H1 (cell line): ENCODE data around the gene VEGFC. TPM values are rescaled to one million over a fixed set of nuclear protein-coding genes. Genes with fewer than 3 reads are reported as not detected.

Experiments used
- ATF3 ChIP-seq: IDR thresholded peaks from 2 replicates; pipeline ENCODE4 v1.6.1; 2011; ENCODE audit warnings: low read depth, mild to moderate bottlenecking, low read length; ENCODE audit not compliant: insufficient read depth
- CHD7 ChIP-seq: fragments of 300-600 bp; sonication (generic); IDR thresholded peaks from 2 replicates; pipeline ENCODE4 v1.7.1; 2012; ENCODE audit warnings: low read length, moderate library complexity, mild to moderate bottlenecking, inconsistent platforms; ENCODE audit not compliant: insufficient replicate concordance
- CREB1 ChIP-seq: IDR thresholded peaks from 2 replicates; pipeline ENCODE4 v1.6.1; 2012; ENCODE audit warnings: inconsistent platforms
- CTBP2 ChIP-seq: IDR thresholded peaks from 2 replicates; pipeline ENCODE4 v1.7.0; 2011; ENCODE audit warnings: borderline replicate concordance, mild to moderate bottlenecking, moderate library complexity, mixed read lengths, low read length; ENCODE audit not compliant: insufficient read depth, insufficient read length
- HDAC6 ChIP-seq: IDR thresholded peaks from one replicate; pipeline ENCODE4 v1.7.1; 2012; ENCODE audit warnings: low read depth, mild to moderate bottlenecking, inconsistent platforms, low read length, moderate library complexity
- KDM4A ChIP-seq: IDR thresholded peaks from one replicate; pipeline ENCODE4 v1.7.1; 2012; ENCODE audit warnings: low read depth, mild to moderate bottlenecking, moderate library complexity, low read length, inconsistent platforms; ENCODE audit not compliant: severe bottlenecking
- POLR2A ChIP-seq, 2 experiments: IDR thresholded peaks; 1 replicate in 1 of 2; 2 replicates in 1 of 2; pipeline ENCODE4 v1.6.1; 2011; ENCODE audit warnings: low read depth in 2 of 2, low read length in 2 of 2, mild to moderate bottlenecking in 2 of 2; ENCODE audit errors: control extremely low read depth in 1 of 2
- SP2 ChIP-seq: IDR thresholded peaks from 2 replicates; pipeline ENCODE4 v1.6.1; 2012; ENCODE audit warnings: mild to moderate bottlenecking, low read length, inconsistent platforms
- TAF1 ChIP-seq: IDR thresholded peaks from 2 replicates; pipeline ENCODE4 v1.6.1; 2011; ENCODE audit warnings: mild to moderate bottlenecking, low read depth, low read length
- TBP ChIP-seq: IDR thresholded peaks from 2 replicates; pipeline ENCODE4 v1.6.1; 2011; ENCODE audit warnings: low read depth, low read length, improper control_type of control experiment
- YY1 ChIP-seq: IDR thresholded peaks from 2 replicates; pipeline ENCODE4 v1.6.1; 2011; ENCODE audit warnings: low read depth, mild to moderate bottlenecking, low read length
- polyA plus RNA-seq, 7 experiments: library from polyadenylated mRNA; depleted of rRNA in 3 of 7; stranded (reverse) in 5 of 7; unstranded in 2 of 7; fragments of >200 nt in 5 of 7; fragments of 200-250 nt in 2 of 7; gene quantifications; 1 replicate in 5 of 7; 2 replicates in 1 of 7; 4 replicates in 1 of 7; pipeline versions ENCODE4 v1.2.1 to v1.2.3, GENCODE V29; 2011 to 2013; ENCODE audit warnings: missing spikeins in 2 of 7, mixed read lengths in 2 of 7
- total RNA-seq: library from RNA; stranded (reverse); fragmentation: NEBNext Ultra II Directional; extraction: Animal tissue kit (Norgen Biotek cat#: 25700); gene quantifications from 2 replicates; pipeline ENCODE4 v1.2.1, GENCODE V29; 2021

Gene VEGFC
- total and polyA plus RNA-seq, 2 of the 8 experiments (the other 6 are each of a cell fraction or from before 2014, with no cell fraction given), result 0.53 to 1.4 TPM

- TF ChIP-seq CHD7 (no peak), YY1 (no peak), SP2 (no peak), POLR2A (IDR thresholded peaks at IDR 0.05; ENCODE audit: control extremely low read depth in 1 of 2, low read depth in 2 of 2, low read length in 2 of 2) (no peak), TAF1 (no peak), CTBP2 (no peak), HDAC6 (no peak), KDM4A (no peak), CREB1 (no peak), ATF3 (no peak), TBP (no peak)
Observed at GRCh38 chr4:176755001-176755400, 37.7 kb downstream of the VEGFC start (continued).
